IPS DF 4.7 (cell line): ENCODE measurements around the gene AGBL2.
"Not testable (repeated sequence)": the region's sequence is repeated elsewhere in the genome, so short reads cannot be mapped to it uniquely, and the experiment has no call there.

Experiments used
- DNase-seq: peaks from one replicate; pipeline ENCODE4 v3.0.0-alpha.2; 2013; ENCODE audit warnings: low spot score; ENCODE audit errors: extremely low read depth

Gene AGBL2

DNA sequence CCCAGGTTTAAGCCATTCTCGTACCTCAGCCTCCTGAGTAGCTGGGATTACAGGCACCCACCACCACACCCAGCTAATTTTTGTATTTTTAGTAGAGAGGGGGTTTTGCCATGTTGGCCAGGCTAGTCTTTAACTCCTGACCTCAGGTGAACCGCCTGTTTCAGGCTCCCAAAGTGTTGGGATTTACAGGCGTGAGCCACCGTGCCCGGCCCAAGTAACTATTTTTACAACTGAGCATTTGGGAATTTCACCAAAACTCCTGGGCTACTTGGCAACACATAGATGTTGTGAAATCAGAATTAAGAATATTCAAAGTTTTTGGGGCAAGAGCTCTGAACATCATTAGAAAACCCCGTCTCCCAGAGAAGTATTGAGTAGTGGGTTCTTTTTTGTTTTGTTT, 74.7 kb downstream of the AGBL2 start:
- not testable (repeated sequence) for DNase-seq

DNA sequence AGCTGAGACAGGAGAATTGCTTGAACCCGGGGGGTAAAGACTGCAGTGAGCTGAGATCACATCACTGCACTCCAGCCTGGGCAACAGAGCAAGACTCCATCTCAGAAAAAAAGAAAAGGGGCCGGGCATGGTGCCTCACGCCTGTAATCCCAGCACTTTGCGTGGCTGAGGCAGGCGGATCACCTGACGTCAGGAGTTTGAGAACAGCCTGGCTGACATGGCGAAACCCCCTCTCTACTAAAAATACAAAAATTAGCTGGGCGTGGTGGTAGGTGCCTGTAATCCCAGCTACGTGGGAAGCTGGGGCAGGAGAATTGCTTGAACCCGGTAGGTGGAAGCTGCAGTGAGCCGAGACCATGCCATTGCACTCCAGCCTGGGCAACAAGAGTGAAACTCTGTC, 78.8 kb downstream of the AGBL2 start:
- not testable (repeated sequence) for DNase-seq

DNA sequence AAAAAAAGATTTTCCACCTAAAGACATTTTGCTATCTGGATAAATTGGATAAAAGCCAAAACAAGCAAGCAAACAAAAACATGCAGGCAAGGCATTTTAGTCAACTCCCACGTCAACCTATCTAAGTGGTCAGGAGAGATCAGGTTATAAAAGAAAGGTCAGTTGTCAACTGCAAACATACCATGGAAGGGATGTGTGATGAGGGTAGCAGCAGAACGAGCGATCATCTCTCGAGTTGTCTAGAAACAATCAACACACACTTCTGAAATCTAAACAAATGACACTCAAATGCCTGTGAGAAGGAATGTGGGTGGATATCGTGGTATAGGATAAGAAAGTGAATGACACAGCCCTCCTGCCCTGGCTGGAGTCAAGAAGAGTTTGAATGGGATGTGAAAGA, 83.7 kb downstream of the AGBL2 start:
- no peak for DNase-seq

DNA sequence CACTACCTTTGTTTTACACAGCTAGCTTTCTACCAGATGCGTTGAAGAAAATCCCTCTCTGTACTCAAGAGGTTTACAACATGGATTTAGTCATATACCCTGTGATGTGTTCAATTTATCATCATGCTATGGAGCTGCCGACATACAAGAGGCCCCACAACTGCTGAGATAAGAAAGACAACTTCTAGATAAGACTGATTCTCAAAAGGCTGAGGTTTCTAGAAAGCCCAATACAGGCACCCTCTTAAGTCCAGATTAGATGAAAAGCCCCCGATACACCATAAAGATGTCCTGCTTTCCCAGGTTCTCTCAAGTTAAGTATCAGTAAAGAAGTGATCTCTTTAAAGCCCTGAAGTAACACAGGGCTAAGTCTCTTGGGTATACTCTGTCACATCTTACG, 87.1 kb downstream of the AGBL2 start:
- DNase-seq, result no peak

DNA sequence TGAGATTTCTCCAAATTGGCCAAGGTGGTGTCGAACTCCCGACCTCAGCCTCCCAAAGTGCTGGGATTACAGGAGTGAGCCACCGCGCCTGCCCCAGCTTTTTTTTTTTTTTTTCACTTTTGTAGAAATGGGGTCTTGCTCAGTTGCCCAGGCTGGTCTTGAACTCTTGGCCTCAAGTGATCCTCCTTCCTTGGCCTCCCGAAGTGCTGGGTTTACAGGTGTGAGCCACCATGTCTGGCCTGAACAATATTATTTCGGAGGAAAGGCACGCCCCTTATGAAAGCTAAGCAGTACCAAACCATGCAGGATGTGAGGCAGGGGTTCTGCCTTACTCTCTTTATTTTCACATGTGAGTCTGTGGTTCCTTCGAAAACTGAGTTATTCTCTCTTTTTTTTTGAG, 88.9 kb downstream of the AGBL2 start:
- DNase-seq, result no peak

DNA sequence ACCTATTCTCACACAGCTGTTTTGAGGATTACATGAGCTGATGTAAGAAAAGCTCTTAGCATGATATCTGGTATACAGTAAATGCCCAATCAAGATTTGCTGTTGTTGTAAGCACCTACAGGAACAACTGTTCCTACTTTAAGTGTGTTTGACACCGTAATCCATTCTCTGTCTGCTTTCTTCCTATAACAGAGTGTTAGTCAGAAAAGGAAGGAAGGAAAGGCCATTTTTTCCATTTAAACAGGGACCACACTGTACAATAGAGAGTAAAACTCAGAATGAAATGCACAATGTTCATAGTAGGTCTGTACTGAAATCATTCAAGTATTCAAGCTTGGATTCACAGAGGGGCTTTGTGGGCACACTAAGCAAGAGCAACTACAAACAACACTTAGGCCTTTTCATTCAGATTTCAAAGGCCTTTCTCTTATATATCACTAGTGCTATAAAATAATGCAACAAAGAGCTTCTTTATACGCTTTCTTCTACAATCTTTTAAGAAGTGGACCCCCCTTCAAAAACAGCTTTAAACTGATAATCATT, 94.3 kb downstream of the AGBL2 start:
- DNase-seq, result no peak

DNA sequence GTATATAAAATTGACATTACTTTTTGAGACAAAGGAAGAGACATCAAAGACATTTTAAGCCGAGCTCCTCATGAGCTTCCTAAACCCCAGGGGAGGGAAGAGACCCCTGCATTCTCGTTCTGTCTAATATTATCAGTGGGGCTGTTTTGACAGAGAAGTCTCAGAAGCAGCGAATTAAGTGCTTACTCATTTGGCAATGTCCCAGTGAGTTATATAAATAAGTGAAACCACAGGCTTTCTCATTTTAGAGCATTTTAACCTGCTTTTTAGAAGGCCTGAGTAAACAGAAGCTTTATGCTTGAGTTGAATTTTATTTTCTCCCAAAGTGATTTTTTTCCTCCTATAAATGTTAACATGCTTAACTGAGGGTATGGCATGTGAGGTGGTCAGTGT, 97.8 kb downstream of the AGBL2 start:
- DNase-seq, result no peak

DNA sequence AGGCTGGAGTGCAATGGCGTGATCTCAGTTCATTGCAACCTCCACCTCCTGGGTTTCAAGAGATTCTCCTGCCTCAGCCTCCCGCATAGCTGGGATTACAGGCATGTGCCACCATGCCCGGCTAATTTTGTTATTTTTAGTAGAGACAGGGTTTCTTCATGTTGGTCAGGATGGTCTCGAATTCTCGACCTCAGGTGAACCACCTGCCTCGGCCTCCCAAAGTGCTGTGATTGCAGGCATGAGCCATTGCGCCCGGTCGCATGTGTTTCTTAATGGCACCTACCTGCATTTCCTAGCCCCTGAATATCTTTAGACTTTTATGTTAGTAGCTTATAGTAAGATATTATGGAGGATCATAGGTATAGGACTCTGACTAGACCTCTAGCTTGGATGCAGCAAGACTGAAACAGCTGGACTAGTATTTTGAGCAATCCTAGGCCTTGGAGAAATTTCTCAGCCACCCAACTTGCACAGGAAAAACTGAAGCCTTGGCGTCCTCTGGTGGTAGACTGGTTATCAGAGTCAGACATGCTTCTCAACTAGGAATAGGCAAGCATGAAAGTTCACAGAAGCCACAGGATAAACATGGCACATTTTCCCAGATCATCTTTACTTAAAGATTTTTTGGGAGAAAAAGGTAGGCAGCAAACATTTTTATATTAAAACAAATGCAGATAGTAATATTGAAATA, 98.3 kb downstream of the AGBL2 start:
- no peak for DNase-seq

DNA sequence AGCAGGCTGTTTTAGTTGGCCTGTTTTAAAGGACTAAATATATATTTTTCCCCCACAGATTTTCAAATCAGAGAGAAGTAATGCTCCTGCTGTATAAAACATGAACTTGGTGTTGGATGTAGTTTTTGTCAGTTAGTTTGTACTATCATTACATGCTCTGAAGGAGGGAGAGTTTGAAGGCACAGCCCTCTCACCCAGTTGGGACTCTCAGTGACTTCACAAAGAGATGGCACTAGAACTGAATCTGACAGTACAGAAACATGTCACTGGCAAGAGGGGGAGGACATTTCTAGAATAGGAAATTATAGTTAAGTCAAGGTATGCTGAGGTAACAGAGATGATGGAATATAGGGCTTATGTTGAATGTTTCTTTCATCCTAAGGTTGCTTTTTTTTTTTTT, 99.9 kb downstream of the AGBL2 start:
- no peak for DNase-seq

DNA sequence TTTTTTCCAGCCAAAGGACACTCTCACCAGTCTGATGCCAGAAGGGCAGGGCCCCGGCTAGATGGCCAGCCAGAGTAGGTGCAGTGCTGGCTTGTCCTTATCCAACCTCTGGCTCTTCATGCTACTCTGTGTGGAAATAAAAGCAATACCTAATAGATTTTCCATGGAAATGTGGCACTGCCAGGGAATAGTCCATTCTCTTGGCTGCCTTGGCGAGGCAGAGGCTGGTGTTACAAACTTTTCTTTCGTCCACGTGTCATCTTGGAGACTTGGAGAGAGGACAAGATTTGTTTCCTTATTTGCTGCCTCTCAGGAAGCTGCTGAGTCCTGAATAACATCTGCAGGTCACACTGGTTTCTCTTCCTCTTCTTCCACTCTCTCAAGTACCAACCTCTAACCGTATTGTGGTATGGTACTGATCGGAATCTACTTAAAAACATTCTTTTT, 103.8 kb downstream of the AGBL2 start:
- no peak for DNase-seq

DNA sequence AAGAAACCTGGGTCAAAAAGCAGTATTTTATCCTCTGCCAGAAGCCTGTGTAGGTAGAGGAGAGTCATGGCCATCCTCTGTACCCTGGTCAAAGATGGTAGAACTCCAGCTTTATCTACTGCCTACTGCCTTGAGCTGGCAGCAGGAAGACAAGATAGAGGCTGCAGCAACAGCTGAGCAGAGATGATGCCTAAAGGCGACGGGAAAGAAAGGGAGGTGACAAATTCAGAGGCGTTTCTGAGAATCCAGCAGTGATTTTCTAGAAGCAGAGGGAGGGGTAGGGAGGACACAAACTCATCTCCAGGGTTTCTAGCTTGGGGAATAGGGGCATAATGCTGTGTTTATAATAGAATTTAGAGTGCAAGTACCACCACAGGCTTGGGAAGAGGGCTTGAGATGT, 105.5 kb downstream of the AGBL2 start:
- no peak for DNase-seq
